ENCODE measurements around the gene ST8SIA2.
A peak's percentile ranks its signal among the peaks of the same experiment; 100 is the strongest.

Gene ST8SIA2

DNA sequence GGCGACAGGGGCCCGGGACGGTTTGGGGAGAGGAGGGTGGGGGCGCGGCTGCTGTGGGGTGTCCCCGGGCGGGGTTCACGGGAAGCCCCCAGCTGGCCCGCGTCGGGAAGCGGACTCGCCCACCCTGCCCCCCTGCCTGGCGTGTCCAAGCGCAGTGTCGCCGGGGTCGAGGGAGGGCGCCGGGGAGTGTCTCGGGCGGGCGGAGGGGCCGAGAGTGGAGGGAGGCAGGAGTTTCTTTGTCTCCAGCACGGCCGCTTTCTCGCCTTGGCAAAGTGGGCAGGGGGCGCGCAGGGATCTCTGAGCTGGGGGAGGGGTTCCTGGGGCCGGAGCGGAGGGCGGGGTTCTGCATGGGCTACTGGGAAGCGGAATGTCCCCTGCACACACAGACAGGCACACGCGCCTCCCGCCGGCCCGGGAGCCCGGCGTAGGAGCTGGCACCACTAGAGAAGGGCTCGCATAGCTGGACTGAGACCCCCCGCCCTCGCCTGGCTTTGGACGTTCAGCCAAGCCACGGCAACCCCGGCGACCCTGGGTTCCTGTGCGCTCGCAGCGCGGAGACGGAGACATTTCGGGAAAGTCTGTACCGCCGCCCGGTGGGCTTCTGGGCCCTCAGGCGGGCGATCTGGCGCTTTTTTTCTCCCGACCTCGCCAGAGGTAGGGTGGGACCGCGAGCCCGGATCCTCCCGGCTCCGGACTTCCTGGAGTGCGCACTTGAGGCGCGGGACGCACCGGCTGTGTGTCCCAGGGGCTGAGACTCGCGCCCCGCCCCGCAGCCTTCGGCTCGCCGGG, 822 bp downstream of the ST8SIA2 start:
- H3K4me3 ChIP-seq (ENCODE audit: low read depth, low read length), result peak overlapping the region; percentile 37
- DNase-seq (ENCODE audit: low read depth), result no peak

DNA sequence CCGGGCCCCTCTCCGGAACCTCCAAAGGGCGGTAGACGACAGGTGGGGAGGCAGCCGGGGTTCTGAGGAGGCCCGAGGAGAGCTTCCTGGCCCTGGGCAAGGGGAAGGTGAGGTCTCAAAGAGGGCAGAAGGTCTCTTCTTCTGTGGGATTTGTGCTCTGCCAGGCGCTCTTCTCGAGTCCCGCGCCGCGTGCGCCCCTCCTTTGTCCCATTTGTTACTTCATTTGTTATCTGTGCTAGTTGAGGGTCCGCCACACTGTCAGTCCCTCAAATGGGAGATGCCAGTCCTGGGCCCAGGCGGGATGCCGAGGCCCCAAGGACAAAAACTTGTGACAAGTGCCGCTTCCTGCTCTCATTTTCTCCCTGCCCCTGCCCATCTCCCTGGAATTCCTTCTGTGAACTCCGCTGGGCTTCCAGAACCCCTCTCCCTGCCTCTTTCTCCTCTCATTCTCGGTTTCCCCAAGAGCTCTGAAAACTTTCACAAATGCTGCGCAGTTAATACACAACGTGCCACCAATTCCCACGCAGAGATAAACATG, 1.5 kb downstream of the ST8SIA2 start:
- no peak for DNase-seq (ENCODE audit: low read depth)
- TF ChIP-seq, protein P1, sequence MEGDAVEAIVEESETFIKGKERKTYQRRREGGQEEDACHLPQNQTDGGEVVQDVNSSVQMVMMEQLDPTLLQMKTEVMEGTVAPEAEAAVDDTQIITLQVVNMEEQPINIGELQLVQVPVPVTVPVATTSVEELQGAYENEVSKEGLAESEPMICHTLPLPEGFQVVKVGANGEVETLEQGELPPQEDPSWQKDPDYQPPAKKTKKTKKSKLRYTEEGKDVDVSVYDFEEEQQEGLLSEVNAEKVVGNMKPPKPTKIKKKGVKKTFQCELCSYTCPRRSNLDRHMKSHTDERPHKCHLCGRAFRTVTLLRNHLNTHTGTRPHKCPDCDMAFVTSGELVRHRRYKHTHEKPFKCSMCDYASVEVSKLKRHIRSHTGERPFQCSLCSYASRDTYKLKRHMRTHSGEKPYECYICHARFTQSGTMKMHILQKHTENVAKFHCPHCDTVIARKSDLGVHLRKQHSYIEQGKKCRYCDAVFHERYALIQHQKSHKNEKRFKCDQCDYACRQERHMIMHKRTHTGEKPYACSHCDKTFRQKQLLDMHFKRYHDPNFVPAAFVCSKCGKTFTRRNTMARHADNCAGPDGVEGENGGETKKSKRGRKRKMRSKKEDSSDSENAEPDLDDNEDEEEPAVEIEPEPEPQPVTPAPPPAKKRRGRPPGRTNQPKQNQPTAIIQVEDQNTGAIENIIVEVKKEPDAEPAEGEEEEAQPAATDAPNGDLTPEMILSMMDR (IDR thresholded peaks at IDR 0.05; ENCODE audit: control insufficient read depth, extremely low read depth, insufficient read depth), result no peak
- H3K4me3 ChIP-seq (ENCODE audit: low read depth, low read length), result no peak overlapping the region

More for the DNA sequence above, 822 bp downstream of the ST8SIA2 start:
- TF ChIP-seq, protein P1 (IDR thresholded peaks at IDR 0.05; ENCODE audit: control insufficient read depth, extremely low read depth, insufficient read depth), result no peak

DNA sequence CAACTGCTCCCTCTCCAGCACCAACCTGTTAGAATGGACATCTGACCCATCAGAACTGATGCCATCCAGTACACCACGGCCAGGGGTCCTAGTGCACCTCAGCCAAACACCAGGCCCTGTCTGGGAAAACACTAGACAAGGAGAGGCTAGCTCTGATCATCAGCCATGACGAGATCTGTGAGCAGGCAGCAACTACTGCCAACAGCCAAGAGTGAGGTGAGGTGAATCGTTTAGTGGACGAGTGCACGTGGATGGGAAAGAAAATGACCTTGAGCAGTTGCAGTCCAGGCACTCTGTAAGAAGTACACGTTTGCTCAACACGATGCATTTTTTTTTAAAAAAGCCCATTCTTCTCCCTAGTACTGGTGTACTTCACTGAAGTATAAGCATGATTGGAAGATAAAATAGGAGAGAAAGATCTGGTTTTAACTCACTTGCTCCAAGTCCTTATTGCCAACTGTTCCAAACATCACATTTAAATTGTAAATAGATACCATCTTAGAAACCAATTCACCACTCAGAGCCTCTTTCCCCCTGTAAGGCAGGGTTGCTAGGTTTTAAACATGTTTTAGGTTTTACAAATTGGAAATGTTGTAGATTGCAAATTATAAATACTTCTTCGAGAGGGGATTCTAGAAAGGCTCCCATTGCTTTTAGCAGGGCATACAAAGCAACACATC, 5.7 kb downstream of the ST8SIA2 start:
- TF ChIP-seq, protein P1 (IDR thresholded peaks at IDR 0.05; ENCODE audit: control insufficient read depth, extremely low read depth, insufficient read depth), result no peak
- DNase-seq (ENCODE audit: low read depth), result no peak
- H3K4me3 ChIP-seq (ENCODE audit: low read depth, low read length), result no peak overlapping the region

DNA sequence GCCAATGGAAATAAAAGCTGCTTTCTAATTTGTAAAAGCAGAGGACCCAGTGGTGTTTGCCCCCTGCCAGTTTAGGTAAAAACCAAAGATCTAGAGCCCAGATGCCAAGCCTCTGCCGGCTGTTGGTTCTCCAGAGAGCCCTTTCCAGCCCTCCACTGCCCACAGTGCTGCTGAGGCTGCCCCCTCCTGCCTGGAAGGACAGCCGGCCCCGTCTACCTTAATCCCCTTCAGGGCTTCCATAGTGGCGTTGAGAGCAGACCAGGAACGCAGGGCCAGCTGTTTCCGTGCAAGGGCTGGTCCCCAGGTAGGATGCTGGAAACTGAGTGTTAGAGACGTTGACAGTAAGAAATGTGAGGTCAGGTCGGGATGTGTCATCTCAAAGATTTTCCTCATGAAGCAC, 6.9 kb downstream of the ST8SIA2 start:
- no peak for DNase-seq (ENCODE audit: low read depth)
- TF ChIP-seq, protein P1 (IDR thresholded peaks at IDR 0.05; ENCODE audit: control insufficient read depth, extremely low read depth, insufficient read depth), result no peak
- H3K4me3 ChIP-seq (ENCODE audit: low read depth, low read length), result no peak overlapping the region

DNA sequence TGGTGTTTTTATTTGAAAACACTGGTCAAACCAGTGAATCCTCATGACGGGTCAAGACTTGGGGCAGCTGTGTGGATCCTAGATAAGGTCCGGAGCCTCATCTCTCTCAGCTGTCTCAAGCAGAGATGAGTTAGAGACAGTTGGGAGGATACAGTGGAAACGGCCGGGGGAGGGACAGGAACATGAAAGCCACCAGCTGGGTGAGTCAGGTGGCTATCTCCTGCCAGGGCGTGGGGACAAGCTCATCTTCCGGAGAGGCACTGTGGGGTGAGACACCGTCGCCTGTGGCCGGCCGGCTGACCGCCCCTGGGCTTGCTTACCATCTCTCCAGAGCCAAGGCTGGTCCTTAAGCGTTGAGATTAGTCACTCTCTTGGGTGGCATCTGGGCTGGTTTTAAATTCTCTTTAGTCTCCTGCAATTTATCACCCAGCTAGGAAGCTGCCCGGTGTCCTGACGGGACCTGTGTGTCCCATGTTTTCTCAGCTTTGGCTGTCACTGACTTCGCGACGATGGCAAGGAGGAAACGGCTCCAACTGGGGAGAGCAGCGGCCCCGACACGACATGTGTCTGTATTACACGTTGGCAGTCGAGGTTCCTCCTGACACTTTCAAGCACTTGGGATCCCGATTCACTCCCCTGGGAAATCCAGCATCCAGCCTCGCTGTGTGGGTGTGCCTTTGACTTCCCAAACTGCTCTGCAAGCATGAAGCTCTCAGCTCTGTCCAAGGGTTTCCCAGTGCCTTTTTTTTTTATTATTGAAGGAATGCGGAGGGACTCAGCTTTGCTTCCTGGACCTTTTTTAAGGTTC, 7.5 kb downstream of the ST8SIA2 start:
- TF ChIP-seq, protein P1 (IDR thresholded peaks at IDR 0.05; ENCODE audit: control insufficient read depth, extremely low read depth, insufficient read depth), result no peak
- H3K4me3 ChIP-seq (ENCODE audit: low read depth, low read length), result no peak overlapping the region
- DNase-seq (ENCODE audit: low read depth), result no peak

DNA sequence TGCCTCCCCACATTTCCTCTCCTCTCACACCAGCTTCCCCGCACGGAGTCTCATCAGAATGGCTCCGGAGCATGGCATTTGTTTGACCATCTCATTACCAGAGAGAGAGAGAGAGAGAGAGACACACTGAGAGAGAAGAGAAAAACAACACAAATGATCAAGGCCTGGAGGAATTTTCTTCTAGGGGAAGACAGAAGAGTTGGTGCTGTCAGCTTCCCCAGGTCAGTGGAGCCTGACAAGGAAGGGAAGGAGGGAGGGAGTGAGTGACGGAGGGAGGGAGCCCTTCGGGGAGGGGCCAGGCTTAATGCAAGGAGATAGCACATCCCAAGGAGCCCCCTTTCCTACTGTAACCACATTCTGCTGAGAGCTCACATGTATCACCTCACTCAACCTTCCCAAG, 9.1 kb downstream of the ST8SIA2 start:
- H3K4me3 ChIP-seq (ENCODE audit: low read depth, low read length), result no peak overlapping the region
- TF ChIP-seq, protein P1 (IDR thresholded peaks at IDR 0.05; ENCODE audit: control insufficient read depth, extremely low read depth, insufficient read depth), result no peak
- no peak for DNase-seq (ENCODE audit: low read depth)
